HG03439 (cell line): ENCODE data around the gene HNF4A.

Experiments used
- ATAC-seq: cut with Tn5 transposase; IDR thresholded peaks from one replicate; pipeline ENCODE4 v1.9.1; 2021; ENCODE audit warnings: mild to moderate bottlenecking, moderate library complexity; ENCODE audit not compliant: unreplicated experiment

Gene HNF4A

DNA sequence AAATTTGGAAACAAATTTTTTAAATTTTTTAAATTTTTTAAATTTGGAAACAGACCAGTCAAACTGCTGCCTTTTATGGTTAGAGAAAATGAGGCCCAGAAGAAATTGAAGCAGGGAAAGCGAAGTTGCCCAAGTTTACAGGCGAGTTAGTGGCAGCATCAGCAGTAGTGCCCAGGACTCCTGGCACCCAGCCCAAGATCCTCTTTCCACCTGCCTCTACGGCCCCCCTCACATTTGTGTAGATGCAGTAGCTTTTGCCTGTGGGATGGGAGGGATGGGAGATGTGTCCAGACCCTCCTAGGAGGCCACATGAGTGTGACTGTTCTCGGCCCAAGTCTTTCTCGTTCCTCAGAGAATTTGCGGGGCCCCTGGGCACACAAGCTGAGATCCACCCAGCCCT, 49.8 kb downstream of the HNF4A start:
- ATAC-seq, result no peak

DNA sequence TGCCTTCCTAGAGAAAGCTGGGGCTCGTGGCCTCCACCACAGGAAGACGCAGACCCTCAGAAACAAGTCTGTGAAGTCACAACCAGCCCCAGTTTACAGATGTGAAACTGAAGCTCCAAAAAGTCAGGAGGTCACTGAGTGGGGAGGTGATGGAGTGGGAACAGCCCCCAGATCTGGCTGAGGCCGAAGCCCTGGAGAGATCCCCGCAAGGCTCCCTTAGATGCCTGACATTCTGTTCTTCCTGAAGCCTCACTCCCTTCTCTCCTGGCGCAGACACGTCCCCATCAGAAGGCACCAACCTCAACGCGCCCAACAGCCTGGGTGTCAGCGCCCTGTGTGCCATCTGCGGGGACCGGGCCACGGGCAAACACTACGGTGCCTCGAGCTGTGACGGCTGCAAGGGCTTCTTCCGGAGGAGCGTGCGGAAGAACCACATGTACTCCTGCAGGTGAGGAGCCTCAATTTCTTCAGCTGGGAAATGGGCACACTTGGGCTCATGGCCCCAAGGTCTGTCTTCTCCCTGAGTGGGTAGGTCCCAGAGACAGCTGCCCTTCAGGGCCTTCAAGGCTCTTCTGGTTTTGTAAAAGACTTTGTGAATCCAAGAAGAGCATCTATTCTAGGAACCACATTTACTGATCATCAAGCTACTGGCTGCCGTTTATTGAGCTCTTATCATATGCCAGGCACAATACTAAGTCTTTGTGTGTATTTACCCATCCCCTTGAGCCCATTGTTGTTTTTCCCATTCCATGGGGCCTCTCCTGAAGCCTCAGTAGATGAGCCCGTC, 50.5 kb downstream of the HNF4A start:
- no peak for ATAC-seq

- ATAC-seq, result no peak
These were observed 51.2 kb downstream of the HNF4A start for GRCh38 chr20:44406572-44407137.

DNA sequence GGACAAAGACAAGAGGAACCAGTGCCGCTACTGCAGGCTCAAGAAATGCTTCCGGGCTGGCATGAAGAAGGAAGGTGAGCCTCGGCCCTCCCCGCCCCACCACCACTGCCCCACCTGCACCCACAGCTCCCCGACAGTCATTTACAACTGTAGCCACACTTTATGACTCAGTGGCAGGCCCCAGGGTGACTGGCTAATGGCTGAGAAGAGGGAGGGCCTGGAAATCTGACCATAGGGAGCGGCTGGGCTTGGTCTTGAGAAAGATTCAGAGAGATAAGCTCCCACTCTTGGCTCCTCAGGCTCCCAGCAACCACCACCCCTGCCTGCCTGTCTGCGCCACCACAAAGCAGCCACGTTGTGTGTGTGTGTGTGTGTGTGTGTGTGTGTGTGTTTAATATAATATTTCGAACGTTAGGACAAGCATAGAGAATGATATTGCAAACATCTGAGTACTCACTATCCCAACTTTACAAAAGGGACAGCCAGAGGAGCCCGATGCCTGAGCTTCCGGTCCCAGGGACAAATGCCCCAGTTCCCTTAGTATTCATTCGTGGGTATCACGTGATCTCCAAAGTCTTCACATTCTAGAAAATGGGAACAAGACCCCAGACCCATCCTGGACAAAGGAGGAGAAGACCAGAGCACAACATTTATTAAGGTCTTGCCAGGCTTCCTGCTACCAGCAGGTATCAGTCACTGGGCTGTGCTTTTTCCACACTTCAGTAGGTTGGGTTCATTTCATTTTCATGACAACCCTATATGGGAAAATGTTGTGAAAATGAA, 52.1 kb downstream of the HNF4A start:
- no peak for ATAC-seq

- no peak for ATAC-seq
These were observed 53.7 kb downstream of the HNF4A start for GRCh38 chr20:44409132-44409600.

GRCh38 chr20:44410583-44411019, 55.1 kb downstream of the HNF4A start:
- no peak for ATAC-seq

DNA sequence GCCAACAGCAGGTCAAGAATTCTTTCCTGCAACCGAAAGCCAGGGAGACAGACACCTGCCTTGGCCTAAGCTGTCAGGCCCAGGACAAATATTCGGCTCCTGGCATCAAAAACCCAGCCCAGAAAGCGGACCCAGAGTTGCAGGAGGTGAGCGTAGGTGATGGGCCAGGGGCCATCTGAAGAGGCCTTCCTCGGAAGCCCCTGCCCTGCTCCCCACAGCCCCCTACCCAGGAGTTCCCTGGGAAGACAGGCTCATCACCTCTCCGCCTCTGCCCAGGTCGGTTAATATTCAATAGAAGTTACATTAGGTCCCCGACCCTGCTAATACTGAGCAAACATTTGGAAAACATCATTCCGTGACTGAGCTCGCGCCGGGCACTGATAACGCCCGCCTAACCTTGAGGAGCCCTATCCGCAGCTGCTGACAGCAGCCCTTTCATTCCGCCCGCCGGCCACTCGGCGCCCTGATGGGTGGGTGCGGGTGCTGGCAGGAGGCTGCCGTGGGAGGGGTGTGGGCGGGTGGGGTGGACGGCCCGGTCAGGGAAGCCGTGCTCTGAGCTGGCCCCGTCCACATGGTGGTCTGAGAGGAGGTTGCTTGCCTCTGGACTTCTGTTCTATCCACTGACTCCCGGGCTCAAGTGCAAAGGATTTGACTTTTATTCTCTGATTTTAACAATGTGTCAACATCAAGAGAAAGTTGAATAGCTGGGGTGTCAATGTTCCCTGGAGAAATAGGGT, 55.7 kb downstream of the HNF4A start:
- no peak for ATAC-seq

DNA sequence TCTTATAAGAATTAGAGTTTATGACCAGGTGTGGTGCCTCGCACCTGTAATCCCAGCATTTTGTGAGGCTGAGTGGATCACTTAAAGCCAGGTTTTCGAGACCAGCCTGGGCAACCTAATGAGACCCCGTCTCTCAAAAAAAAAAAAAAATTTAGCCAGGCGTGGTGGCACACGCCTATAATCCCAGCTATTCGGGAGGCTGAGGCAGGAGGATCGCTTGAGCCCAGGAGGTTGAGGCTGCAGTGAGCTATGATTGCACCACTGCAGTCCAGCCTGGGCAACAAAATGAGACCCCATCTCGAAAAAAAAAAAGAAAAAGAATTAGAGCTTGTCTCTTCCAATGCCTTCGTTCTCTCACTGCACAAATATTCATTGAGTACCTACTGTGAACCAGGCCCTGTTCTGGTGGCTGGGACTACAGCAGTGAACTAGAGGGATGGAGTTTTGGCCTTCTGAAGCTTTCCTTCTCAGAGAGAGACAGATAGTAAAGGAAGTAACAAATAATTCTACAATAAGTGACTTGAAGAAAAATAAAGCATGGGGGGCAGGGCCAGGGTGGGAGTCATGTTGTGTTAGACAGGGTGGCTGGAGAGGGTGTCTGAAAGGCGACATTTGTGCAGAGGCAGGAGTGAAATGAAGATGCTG, 56.4 kb downstream of the HNF4A start:
- ATAC-seq, result no peak

DNA sequence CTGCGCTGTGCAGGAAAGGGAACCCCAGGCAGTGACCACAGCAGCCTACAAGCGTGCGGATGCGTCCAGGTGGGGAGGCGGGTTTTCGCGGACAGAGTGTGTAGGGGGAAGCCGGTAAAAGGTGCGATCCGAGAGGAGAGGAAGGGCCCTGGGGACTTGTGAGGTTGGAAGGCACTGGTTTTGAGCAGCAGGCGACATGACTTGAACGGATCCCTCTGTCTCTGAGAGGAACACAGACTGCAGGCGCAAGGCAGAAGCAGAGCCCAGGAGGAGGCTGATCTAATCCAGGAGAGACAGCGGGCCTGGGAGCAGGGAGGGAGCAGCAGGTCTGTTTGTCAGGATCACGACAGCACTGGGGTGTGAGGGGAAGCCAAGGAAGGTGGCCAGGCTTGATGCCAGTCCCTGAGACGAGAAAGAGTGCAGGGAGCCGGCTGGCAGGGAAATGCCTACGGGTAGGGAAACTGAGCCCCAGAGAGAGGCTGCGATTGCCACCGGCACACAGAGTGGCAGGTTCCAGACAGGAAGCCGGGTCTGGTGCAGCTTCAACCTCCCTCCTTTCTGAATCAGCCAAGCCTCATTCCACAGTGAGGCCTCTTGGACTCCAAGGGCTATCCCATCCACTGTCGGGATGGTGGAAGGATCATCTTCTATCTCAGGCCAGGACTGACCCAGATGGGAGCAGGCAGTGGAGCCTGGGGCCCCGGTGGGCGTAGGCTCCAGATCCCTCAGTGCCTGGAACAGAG, 57.1 kb downstream of the HNF4A start:
- no peak for ATAC-seq

GRCh38 chr20:44413575-44414345, 58.3 kb downstream of the HNF4A start:
- no peak for ATAC-seq

- no peak for ATAC-seq
These were observed 58.8 kb downstream of the HNF4A start for GRCh38 chr20:44414346-44414714.

DNA sequence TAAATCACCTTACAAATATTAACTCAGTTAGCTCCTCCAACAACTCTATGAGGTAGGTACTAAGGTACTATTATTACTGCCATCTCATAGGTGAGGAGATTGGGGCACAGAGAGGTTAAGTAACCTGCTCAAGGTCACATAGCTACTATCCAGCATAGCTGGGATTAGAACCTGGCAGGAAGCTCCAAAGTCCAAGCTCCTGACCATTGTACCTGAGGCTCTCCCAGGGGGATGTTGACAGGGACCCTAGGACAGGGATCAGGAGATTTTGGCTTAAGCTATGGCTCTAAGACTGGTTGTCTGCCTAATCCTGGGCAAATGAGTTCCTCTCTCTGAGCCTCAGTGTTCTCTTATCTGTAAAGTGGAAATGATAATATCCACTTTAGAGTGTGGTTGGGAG, 59.3 kb downstream of the HNF4A start:
- ATAC-seq, result no peak

DNA sequence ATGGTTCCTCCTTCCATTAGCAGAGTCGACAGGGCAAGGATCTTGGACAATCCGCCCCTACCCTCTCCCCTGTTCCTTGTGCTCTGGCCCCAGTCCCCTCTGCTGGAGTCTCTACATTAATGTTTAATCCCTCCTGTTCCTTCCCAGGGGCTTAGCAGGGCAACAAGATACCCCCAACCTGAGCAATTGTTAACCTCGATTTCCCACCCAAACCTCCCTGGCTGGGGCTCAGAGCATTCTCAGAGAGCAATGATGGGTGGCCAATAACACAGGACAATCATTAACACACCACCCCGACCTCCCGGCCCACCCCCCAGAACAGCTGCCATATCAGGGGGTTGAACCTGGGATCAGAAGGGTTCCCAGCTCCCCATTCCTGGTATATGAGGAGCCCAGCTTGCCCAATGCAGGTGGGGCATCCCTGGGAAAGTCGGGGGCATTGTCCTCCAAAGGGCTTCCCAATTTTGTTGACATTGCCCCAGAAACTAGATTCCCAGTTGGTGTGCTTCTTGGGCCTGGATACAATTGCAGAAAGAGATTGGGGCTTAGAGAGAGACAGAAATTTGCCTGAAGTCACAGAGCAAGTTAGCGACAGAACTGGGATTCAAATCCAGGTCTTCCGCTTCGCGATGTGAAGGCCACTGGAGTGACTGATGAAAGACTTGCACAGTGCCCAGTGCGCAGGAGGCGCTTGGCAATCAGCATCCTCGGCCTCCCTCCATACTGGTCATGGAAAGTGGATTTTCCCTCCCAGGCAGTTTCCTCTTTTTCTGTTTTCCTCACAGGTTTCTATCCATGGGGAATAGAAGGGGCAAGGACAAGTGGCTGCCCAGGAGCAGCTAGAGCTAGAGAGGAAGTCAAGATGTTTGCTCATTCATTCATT, 60.6 kb downstream of the HNF4A start:
- no peak for ATAC-seq

GRCh38 chr20:44418069-44418905, 62.8 kb downstream of the HNF4A start:
- ATAC-seq, result no peak

DNA sequence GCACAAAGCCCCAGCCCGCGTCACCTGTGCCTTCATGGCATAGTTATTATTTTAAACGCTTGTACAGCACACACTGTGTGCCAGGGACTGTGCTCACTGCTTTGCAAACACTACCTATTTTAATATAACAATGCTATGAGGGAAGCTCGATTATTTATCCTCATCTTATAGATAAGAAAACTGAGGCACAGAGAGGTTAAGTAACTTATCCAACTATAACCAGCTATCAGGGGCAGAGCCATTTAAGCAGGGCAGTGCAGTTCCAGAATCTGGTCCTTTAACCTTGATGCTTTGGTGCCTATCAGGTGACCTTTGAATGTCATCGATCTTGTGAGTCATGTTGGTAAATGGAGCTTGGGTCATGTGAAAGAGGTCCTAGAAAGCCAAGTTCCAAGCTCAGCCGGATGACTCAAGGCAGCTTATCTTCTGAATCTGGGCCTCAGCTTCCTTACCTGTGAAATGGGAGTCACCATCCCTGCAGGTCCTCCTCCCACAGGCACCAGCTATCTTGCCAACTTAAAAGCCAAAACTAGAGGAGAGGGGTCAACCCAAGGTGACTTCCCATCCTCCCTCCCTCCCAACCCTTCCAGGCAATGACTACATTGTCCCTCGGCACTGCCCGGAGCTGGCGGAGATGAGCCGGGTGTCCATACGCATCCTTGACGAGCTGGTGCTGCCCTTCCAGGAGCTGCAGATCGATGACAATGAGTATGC, 63.8 kb downstream of the HNF4A start:
- no peak for ATAC-seq

- no peak for ATAC-seq
These were observed 65.0 kb downstream of the HNF4A start for GRCh38 chr20:44420497-44420896.

DNA sequence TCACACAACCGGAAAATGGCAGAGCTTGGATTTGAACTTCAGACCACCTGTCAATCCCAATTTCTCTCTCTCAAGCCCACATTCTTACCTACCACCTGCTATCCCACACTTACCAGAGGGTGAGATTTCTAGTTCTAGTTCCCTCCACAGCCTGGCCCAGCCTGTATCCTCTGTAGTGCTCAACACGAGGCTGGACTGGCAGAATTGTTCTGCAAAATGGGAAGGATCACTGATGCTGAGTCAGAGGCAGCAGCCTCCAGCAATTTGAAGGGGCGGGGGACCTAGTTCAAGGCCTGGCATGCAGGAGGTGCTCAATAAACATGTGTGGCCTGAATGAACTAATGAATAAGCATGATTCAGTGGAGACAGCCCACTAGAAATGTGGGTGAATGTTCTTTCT, 66.6 kb downstream of the HNF4A start:
- ATAC-seq, result no peak
